Tibial artery (tissue), 4 donors: ENCODE data around the gene ARHGAP8.

ENCODE experiments used
- DNase-seq, 2 donors: peaks; one replicate each; pipeline ENCODE4 v3.0.0-alpha.2; 2019
- H3K27ac ChIP-seq, 2 donors: fragments of 200-600 bp; sonication (generic) in 1 of 2; 1 replicate in 1 of 2; 2 replicates in 1 of 2; pipeline ENCODE4 v1.5.1; 2018 to 2019; ENCODE audit warnings: mild to moderate bottlenecking in 1 of 2
- H3K27me3 ChIP-seq, 2 donors: fragments of 200-600 bp; sonication (generic) in 1 of 2; one replicate each; pipeline versions ENCODE4 v1.5.1 to v1.6.0; 2016 to 2019
- H3K36me3 ChIP-seq, 3 donors: fragments of 200-600 bp; sonication (generic) in 2 of 3; one replicate each; pipeline ENCODE4 v1.5.1; 2016 to 2019; ENCODE audit warnings: mild to moderate bottlenecking in 2 of 3
- H3K4me1 ChIP-seq, 4 donors: fragments of 200-600 bp; sonication (generic) in 2 of 4; 1 replicate in 3 of 4; 2 replicates in 1 of 4; pipeline ENCODE4 v1.5.1; 2016 to 2019
- H3K4me3 ChIP-seq, 2 donors: fragments of 200-600 bp; sonication (generic) in 1 of 2; 1 replicate in 1 of 2; 2 replicates in 1 of 2; pipeline ENCODE4 v1.5.1; 2018 to 2019; ENCODE audit warnings: mild to moderate bottlenecking in 2 of 2
- H3K9me3 ChIP-seq, 3 donors: fragments of 200-600 bp; sonication (generic) in 1 of 3; one replicate each; pipeline ENCODE4 v1.5.1; 2016 to 2019
- CTCF ChIP-seq, 2 experiments: fragments of 200-600 bp in 1 of 2; fragments of 450-650 bp in 1 of 2; IDR thresholded peaks; one replicate each; pipeline ENCODE4 v1.5.1; 2017 to 2019; ENCODE audit warnings: antibody characterized with exemption in 2 of 2, mild to moderate bottlenecking in 1 of 2, moderate library complexity in 1 of 2
- intact Hi-C: fragments of 100-400 bp; cut with DNase I; formaldehyde crosslinking; loops from one replicate; pipeline ENCODE4 v1.15.0; 2023; ENCODE audit warnings: low total_unique reads

The ARHGAP8 gene

GRCh38 chr22:44734278-44734677 is 18.1 kb upstream of the ARHGAP8 start:
- DNase-seq, result no peak
- Histone ChIP-seq H3K4me1 (peaks cover 0 to 12% (median 3%) of the 10 kb centered on the region in 4 donors), H3K4me3 (no peak overlapping the region), H3K36me3 (no peaks in the 10 kb centered on the region), H3K9me3 (no peaks in the 10 kb centered on the region), H3K27me3 (peaks cover 0 to 49% of the 10 kb centered on the region in 2 donors), H3K27ac (no peak overlapping the region)
- TF ChIP-seq CTCF (IDR thresholded peaks at IDR 0.05), result no peak
- intact Hi-C loops, result no loop called here

GRCh38 chr22:44734801-44735517 is 17.4 kb upstream of the ARHGAP8 start:
- H3K4me3 ChIP-seq, result no peak overlapping the region
- peaks cover 0 to 6% (median under 1%) of the 10 kb centered on the region in 4 donors for H3K4me1 ChIP-seq
- no peak overlapping the region for H3K27ac ChIP-seq
- DNase-seq, result no peak
- TF ChIP-seq CTCF (IDR thresholded peaks at IDR 0.05), result no peak
- H3K36me3 ChIP-seq, result no peaks in the 10 kb centered on the region
- peaks cover 0 to 44% of the 10 kb centered on the region in 2 donors for H3K27me3 ChIP-seq
- intact Hi-C loops, result loop anchor here (5.0 kb wide), 1 partner anchor 38 kb away; no protein-coding TSS in a partner anchor
- no peaks in the 10 kb centered on the region for H3K9me3 ChIP-seq

GRCh38 chr22:44735518-44736428 is 16.6 kb upstream of the ARHGAP8 start:
- Histone ChIP-seq H3K36me3 (no peaks in the 10 kb centered on the region), H3K9me3 (no peaks in the 10 kb centered on the region), H3K27me3 (peaks cover 0 to 40% of the 10 kb centered on the region in 2 donors), H3K4me3 (no peak overlapping the region), H3K4me1 (peaks cover 0 to 2% (median 0%) of the 10 kb centered on the region in 4 donors), H3K27ac (no peak overlapping the region)
- intact Hi-C loops, result loop anchor here (5.0 kb wide), 1 partner anchor 38 kb away; no protein-coding TSS in a partner anchor
- peak in 1 of 2 donors; percentile 65 for DNase-seq
- TF ChIP-seq CTCF (IDR thresholded peaks at IDR 0.05), result peak; percentile 93 to 96

- no peak overlapping the region for H3K4me3 ChIP-seq
- H3K27me3 ChIP-seq, result peaks cover 0 to 40% of the 10 kb centered on the region in 2 donors
- TF ChIP-seq CTCF (IDR thresholded peaks at IDR 0.05), result no peak
- no peaks in the 10 kb centered on the region for H3K36me3 ChIP-seq
- no peak for DNase-seq
- no peaks in the 10 kb centered on the region for H3K9me3 ChIP-seq
- intact Hi-C loops, result loop anchor here (5.0 kb wide), 1 partner anchor 39 kb away; no protein-coding TSS in a partner anchor
- H3K27ac ChIP-seq, result no peak overlapping the region
- no peaks in the 10 kb centered on the region for H3K4me1 ChIP-seq
Measured at GRCh38 chr22:44736581-44737405, 15.6 kb upstream of the ARHGAP8 start.
